ENCODE measurements around the gene NKX1-1.

DNA sequence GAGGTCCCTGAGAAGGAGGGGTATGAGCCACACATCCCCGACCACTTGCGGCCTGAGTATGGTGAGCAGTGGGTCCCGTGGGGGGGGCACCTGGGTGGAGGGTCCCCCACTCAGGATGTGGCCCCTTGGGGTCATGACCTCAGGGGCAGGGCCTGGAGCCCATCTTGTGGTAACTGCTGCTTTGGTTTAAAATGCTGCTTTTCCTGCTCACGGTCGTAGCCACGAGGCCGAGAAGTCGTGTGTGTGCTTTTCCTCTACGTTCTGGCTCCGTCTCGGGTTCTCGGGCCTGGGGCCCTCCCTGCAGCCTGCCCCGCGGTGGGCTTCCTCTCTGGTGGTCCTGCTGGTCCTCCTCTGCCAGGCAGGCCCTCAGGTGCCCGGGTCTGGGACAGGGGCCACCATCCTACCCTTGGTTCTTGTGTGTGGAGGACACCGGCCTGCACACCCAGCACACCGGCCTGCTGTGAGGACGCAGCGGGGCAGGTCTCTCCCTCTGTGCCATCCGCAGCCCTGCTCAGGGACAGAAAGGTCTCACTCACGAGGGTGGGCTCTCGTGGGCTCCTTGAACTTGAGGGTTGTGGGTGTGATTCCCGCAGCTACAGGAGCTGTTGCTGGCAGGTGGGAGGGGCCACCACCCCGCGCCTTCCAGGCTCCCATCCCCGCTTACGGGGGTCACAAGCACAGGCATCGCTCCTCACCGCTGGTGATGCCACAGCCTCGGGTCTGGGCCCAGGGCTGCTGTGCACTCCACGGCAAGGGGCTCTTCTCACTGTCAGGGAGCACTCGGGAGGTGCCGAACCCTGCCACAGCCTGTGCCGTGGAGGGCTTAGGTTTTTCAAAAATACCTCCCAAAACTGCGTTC lies 39.6 kb downstream of the NKX1-1 start:
- TF ChIP-seq, protein P1, sequence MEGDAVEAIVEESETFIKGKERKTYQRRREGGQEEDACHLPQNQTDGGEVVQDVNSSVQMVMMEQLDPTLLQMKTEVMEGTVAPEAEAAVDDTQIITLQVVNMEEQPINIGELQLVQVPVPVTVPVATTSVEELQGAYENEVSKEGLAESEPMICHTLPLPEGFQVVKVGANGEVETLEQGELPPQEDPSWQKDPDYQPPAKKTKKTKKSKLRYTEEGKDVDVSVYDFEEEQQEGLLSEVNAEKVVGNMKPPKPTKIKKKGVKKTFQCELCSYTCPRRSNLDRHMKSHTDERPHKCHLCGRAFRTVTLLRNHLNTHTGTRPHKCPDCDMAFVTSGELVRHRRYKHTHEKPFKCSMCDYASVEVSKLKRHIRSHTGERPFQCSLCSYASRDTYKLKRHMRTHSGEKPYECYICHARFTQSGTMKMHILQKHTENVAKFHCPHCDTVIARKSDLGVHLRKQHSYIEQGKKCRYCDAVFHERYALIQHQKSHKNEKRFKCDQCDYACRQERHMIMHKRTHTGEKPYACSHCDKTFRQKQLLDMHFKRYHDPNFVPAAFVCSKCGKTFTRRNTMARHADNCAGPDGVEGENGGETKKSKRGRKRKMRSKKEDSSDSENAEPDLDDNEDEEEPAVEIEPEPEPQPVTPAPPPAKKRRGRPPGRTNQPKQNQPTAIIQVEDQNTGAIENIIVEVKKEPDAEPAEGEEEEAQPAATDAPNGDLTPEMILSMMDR (IDR thresholded peaks at IDR 0.05; ENCODE audit: low read length): no peak
- no peak for TF ChIP-seq EZH2phosphoT487 (IDR thresholded peaks at IDR 0.05; ENCODE audit: low read length)
- TF ChIP-seq EZH2 (optimal IDR thresholded peaks at IDR 0.05; ENCODE audit: low read depth, low read length): no peak

All from MM.1S (cell line).